Naive thymus-derived CD8-positive, alpha-beta T cell (primary cell): ENCODE data around the gene GGT1. TPM values are rescaled to one million over a fixed set of nuclear protein-coding genes. Genes with fewer than 3 reads are reported as not detected.

ENCODE experiments used
- ATAC-seq, 2 donors: fragments of 150-1000 bp; cut with Tn5 transposase in 1 of 2; sonication (Bioruptor Pico), chemical (Tn5 transposase) in 1 of 2; 1 replicate in 1 of 2; 2 replicates in 1 of 2; pipeline ENCODE4 v1.10.0; 2021; ENCODE audit warnings: mild to moderate bottlenecking in 2 of 2, moderate library complexity in 2 of 2
- POLR2A ChIA-PET: fragments of 350-600 bp; sonication (Branson Sonifier 250); formaldehyde crosslinking; loops from one replicate; lab custom pipeline; 2021; ENCODE audit warnings: antibody characterized with exemption; lab: Charles Lee
- DNase-seq, 10 donors: peaks; one replicate each; pipeline versions ENCODE4 v3.0.0 to v3.0.0-alpha.2; 2020 to 2022
- H3K27ac Mint-ChIP-seq, 10 donors: one replicate each; pipeline ENCODE4 v1.8.0; 2020 to 2022; ENCODE audit warnings: mild to moderate bottlenecking in 10 of 10, mixed read lengths in 10 of 10, moderate library complexity in 4 of 10, inconsistent platforms in 1 of 10
- H3K27me3 Mint-ChIP-seq, 5 donors: one replicate each; pipeline ENCODE4 v1.8.0; 2021 to 2022; ENCODE audit warnings: mixed read lengths in 5 of 5
- H3K36me3 Mint-ChIP-seq, 3 donors: one replicate each; pipeline ENCODE4 v1.8.0; 2020 to 2022; ENCODE audit warnings: mixed read lengths in 3 of 3, mild to moderate bottlenecking in 2 of 3, inconsistent platforms in 1 of 3
- H3K4me1 Mint-ChIP-seq, 4 donors: one replicate each; pipeline ENCODE4 v1.8.0; 2021 to 2022; ENCODE audit warnings: mixed read lengths in 4 of 4
- H3K4me3 Mint-ChIP-seq, 10 donors: one replicate each; pipeline ENCODE4 v1.8.0; 2020 to 2022; ENCODE audit warnings: mild to moderate bottlenecking in 10 of 10, mixed read lengths in 10 of 10, moderate library complexity in 6 of 10, inconsistent platforms in 1 of 10
- H3K9me3 Mint-ChIP-seq, 9 donors: one replicate each; pipeline ENCODE4 v1.8.0; 2020 to 2022; ENCODE audit warnings: mixed read lengths in 9 of 9, mild to moderate bottlenecking in 3 of 9, inconsistent platforms in 1 of 9, moderate library complexity in 1 of 9
- polyA plus RNA-seq, 3 donors: library from polyadenylated mRNA; unstranded; fragments of 300-500 nt; fragmentation: Illumina TruSeq; gene quantifications; one replicate each; pipeline ENCODE4 v1.2.3, GENCODE V29; 2021
- total RNA-seq, 8 experiments: library from RNA in 2 of 8; stranded (reverse) in 2 of 8; gene quantifications; one replicate each; pipeline ENCODE4 v1.2.3 and lab custom pipeline; 2021 to 2026

The GGT1 gene
- total and polyA plus RNA-seq, 5 experiments from 2014 or later, result 0.79 to 21.1 (median 7.8) TPM; not detected in 1

- no peak overlapping the region for H3K4me3 Mint-ChIP-seq
- DNase-seq (no peak), ATAC-seq (no peak)
- H3K9me3 Mint-ChIP-seq, result no peaks in the 10 kb centered on the region
- H3K27ac Mint-ChIP-seq, result no peak overlapping the region
- H3K4me1 Mint-ChIP-seq, result peaks cover 17 to 44% (median 41%) of the 10 kb centered on the region in 4 donors
- peaks cover 0 to 87% (median 11%) of the 10 kb centered on the region in 3 donors for H3K36me3 Mint-ChIP-seq
- no peaks in the 10 kb centered on the region for H3K27me3 Mint-ChIP-seq
- POLR2A ChIA-PET, result no interaction called here
These were observed 35.3 kb upstream of the GGT1 start for GRCh38 chr22:24567668-24568067.

- Mint-ChIP-seq H3K36me3 (peaks cover 6 to 88% (median 18%) of the 10 kb centered on the region in 3 donors), H3K27me3 (no peaks in the 10 kb centered on the region), H3K4me3 (no peak overlapping the region), H3K9me3 (no peaks in the 10 kb centered on the region), H3K27ac (peak overlapping the region in 1 of 10 donors; percentile 50), H3K4me1 (peaks cover 4 to 11% (median 9%) of the 10 kb centered on the region in 4 donors)
- ATAC-seq, result no peak
- DNase-seq, result no peak
- POLR2A ChIA-PET, result no interaction called here
These were observed 31.7 kb upstream of the GGT1 start for GRCh38 chr22:24571266-24571665.

GRCh38 chr22:24576778-24577177 lies 26.2 kb upstream of the GGT1 start:
- no peak for ATAC-seq
- POLR2A ChIA-PET, result no interaction called here
- H3K27me3 Mint-ChIP-seq, result no peaks in the 10 kb centered on the region
- H3K4me1 Mint-ChIP-seq, result peaks cover 0 to 9% (median 0%) of the 10 kb centered on the region in 4 donors
- H3K36me3 Mint-ChIP-seq, result peaks cover 6 to 62% (median 11%) of the 10 kb centered on the region in 3 donors
- no peaks in the 10 kb centered on the region for H3K9me3 Mint-ChIP-seq
- DNase-seq, result no peak
- H3K4me3 Mint-ChIP-seq, result no peak overlapping the region
- H3K27ac Mint-ChIP-seq, result peak overlapping the region in 3 of 10 donors; percentile 20 to 78 (median 23)

DNA sequence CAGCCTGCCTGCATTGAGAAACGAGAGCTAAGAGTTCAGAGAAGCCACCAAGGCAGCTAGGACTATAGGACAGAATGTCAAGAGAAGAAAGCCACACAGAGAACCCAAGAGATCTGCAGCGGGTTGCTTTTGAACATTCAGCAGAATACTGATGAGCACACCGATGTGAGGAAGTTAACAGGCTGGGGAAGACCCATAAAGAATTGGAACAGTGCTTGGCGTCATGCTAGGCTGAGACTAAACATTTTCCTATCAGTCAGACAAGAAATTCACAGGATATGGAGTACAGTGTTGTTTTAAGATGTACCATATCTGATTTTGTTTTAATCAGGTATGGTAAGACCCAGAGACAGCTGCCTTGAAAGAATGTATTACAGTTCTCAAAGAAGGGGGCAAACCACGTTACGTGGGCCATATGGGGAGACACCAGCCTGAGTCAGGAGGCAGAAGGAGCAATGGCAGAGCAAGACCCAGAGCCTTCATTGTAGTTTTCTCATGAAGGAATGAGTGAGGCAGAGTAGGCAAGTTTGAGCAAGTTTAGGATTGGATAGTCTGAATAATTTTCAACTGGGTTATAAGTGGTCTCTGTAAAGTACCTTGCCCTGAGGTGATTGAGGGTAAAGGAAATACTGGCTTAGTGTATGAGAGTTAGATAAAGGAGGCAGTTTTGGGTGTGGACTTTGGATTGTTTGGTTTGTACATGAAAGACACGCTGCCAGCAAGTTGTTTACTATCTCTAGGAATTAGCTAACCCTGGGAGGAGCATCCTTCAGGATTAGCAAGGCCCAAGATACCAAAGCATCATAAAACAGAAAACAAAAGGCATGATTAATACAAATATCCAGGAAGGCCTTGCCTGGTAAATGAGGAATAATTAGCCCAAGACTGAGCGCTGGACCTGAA lies 24.4 kb upstream of the GGT1 start:
- Mint-ChIP-seq H3K4me1 (peaks cover 0 to 9% (median 0%) of the 10 kb centered on the region in 4 donors), H3K27ac (peak overlapping the region; percentile 18 to 82 (median 58)), H3K27me3 (no peaks in the 10 kb centered on the region), H3K36me3 (peaks cover 5 to 43% (median 6%) of the 10 kb centered on the region in 3 donors), H3K9me3 (no peaks in the 10 kb centered on the region), H3K4me3 (no peak overlapping the region)
- no peak for ATAC-seq
- DNase-seq, result no peak
- POLR2A ChIA-PET, result interaction anchor here (0.7 kb wide), 1 partner anchor 163 kb away, joined by 3 read pairs; no protein-coding TSS in a partner anchor

DNA sequence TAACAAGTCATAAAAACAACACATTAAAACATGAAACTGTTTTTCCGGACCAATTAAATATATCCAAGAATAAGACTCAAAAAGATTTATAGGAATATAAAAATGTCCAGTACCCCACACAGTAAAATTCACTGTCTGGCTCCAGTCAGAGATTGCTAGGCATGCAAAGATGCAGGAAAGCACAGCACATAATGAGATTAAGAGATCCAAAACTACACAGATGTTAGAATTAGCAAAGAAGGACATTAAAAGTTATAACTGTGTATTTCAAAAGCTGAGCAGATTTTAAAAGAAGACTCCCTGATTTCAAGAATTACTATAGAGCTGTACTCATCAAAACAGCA lies 23.8 kb upstream of the GGT1 start:
- H3K36me3 Mint-ChIP-seq, result peaks cover 3 to 37% (median 6%) of the 10 kb centered on the region in 3 donors
- no peak for DNase-seq
- H3K4me3 Mint-ChIP-seq, result no peak overlapping the region
- H3K27me3 Mint-ChIP-seq, result no peaks in the 10 kb centered on the region
- peak overlapping the region in 4 of 10 donors; percentile 0 to 74 (median 44) for H3K27ac Mint-ChIP-seq
- H3K4me1 Mint-ChIP-seq, result peaks cover 0 to 9% (median 0%) of the 10 kb centered on the region in 4 donors
- no peaks in the 10 kb centered on the region for H3K9me3 Mint-ChIP-seq
- no peak for ATAC-seq
- POLR2A ChIA-PET, result no interaction called here

GRCh38 chr22:24580276-24580675 lies 22.7 kb upstream of the GGT1 start:
- Mint-ChIP-seq H3K9me3 (no peaks in the 10 kb centered on the region), H3K4me3 (no peak overlapping the region), H3K4me1 (peaks cover 0 to 9% (median 0%) of the 10 kb centered on the region in 4 donors), H3K36me3 (peaks cover 0 to 27% (median 0%) of the 10 kb centered on the region in 3 donors), H3K27ac (peak overlapping the region in 2 of 10 donors; percentile 33 to 34), H3K27me3 (no peaks in the 10 kb centered on the region)
- no peak for ATAC-seq
- no peak for DNase-seq
- POLR2A ChIA-PET, result interaction anchor here (0.5 to 0.6 kb wide), 2 partner anchors 48 to 123 kb away, joined by 3 to 4 read pairs; no protein-coding TSS in a partner anchor

- DNase-seq (no peak), ATAC-seq (no peak)
- H3K9me3 Mint-ChIP-seq, result no peaks in the 10 kb centered on the region
- peaks cover 0 to 6% (median 0%) of the 10 kb centered on the region in 4 donors for H3K4me1 Mint-ChIP-seq
- peaks cover 0 to 10% (median 0%) of the 10 kb centered on the region in 3 donors for H3K36me3 Mint-ChIP-seq
- no peaks in the 10 kb centered on the region for H3K27me3 Mint-ChIP-seq
- POLR2A ChIA-PET, result no interaction called here
- no peak overlapping the region for H3K4me3 Mint-ChIP-seq
- H3K27ac Mint-ChIP-seq, result peak overlapping the region in 1 of 10 donors; percentile 8
These were observed 20.8 kb upstream of the GGT1 start for GRCh38 chr22:24582056-24582814.

DNA sequence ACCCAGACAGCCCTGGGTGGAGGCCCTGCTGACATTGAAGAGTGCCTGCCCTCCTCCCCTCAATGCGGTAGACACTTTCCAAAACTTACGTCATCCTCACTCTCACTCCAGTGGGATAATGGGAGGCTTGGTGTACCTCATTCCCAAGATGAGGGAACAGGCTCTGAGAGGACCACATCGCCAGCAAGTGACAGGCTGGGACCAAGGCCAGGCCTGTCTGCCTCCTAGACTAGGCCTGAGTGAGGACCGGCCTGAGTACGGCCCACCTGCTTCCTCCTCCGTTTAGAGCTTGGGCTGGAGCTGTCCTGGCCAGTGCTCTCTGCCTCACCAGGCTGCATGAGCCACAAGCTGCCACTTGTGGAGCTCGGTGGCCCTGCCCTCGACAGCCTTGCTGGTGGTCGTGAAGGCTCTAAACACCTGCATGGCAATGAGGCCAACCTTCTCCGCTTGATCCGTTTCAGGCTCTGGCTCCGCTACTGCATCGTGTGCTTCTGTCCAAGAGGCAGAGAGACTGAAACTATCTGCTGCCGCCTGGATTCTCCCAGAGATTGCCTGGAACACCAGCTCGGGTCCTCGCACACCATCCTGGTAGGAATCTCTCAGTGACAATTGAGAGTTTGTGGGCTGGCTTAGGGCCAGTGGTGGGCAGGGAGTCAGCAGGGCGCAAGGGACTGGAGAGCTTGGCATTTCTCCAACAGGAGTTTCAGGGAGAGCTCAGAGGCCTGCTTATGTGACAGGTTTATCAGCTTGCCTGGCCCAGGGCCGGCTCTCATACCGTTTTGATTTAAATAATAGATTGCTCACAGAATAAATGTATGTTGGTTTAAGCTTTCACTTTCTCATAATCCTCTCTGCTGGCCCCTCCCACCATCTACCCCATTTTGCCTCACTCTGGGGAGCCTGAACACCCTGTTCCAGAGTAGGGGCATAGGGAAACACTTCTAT lies 19.5 kb upstream of the GGT1 start:
- POLR2A ChIA-PET, result interaction anchor here (1.0 to 1.5 kb wide), 2 partner anchors 10 kb away, joined by 3 read pairs; no protein-coding TSS in a partner anchor
- DNase-seq, result no peak
- H3K36me3 Mint-ChIP-seq, result no peaks in the 10 kb centered on the region
- no peaks in the 10 kb centered on the region for H3K9me3 Mint-ChIP-seq
- no peak for ATAC-seq
- H3K4me1 Mint-ChIP-seq, result peaks cover 0 to 2% (median 0%) of the 10 kb centered on the region in 4 donors
- H3K4me3 Mint-ChIP-seq, result no peak overlapping the region
- H3K27ac Mint-ChIP-seq, result peak overlapping the region in 1 of 10 donors; percentile 37
- H3K27me3 Mint-ChIP-seq, result no peaks in the 10 kb centered on the region

GRCh38 chr22:24584166-24584790 lies 18.7 kb upstream of the GGT1 start:
- H3K4me3 Mint-ChIP-seq, result no peak overlapping the region
- H3K4me1 Mint-ChIP-seq, result no peaks in the 10 kb centered on the region
- no peaks in the 10 kb centered on the region for H3K36me3 Mint-ChIP-seq
- POLR2A ChIA-PET, result interaction anchor here (1.0 to 1.5 kb wide), 2 partner anchors 9 to 11 kb away, joined by 3 read pairs; no protein-coding TSS in a partner anchor
- peak overlapping the region in 1 of 10 donors; percentile 15 for H3K27ac Mint-ChIP-seq
- no peak for DNase-seq
- no peak for ATAC-seq
- no peaks in the 10 kb centered on the region for H3K27me3 Mint-ChIP-seq
- H3K9me3 Mint-ChIP-seq, result no peaks in the 10 kb centered on the region

- no peak for DNase-seq
- no peak overlapping the region for H3K27ac Mint-ChIP-seq
- no peaks in the 10 kb centered on the region for H3K9me3 Mint-ChIP-seq
- no peak for ATAC-seq
- H3K27me3 Mint-ChIP-seq, result no peaks in the 10 kb centered on the region
- H3K4me3 Mint-ChIP-seq, result no peak overlapping the region
- no peaks in the 10 kb centered on the region for H3K36me3 Mint-ChIP-seq
- POLR2A ChIA-PET, result no interaction called here
- H3K4me1 Mint-ChIP-seq, result peaks cover 0 to under 1% (median 0%) of the 10 kb centered on the region in 4 donors
These were observed 18.1 kb upstream of the GGT1 start for GRCh38 chr22:24584871-24585411.

DNA sequence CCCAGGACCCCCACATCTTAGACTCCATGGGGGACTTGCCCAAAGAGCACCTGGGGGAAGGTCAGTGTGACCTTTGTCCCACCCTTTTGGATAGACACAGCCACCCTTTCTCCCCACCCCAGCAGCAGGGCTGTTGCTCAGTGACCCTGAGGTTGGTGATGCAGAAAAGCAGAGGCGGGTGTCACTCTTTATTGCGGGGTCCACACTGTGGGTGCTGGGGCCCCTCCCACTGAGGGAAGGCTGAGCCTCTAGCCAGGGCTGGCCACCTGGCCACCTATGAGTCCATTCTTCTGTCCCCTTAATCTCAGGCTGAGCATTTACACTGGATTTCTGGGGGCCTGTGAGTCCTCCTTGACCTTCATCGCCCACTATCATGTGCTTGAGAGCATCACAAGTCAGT lies 17.5 kb upstream of the GGT1 start:
- POLR2A ChIA-PET, result no interaction called here
- Mint-ChIP-seq H3K4me3 (no peak overlapping the region), H3K36me3 (no peaks in the 10 kb centered on the region), H3K4me1 (peaks cover 0 to 2% (median 0%) of the 10 kb centered on the region in 4 donors), H3K9me3 (no peaks in the 10 kb centered on the region), H3K27ac (no peak overlapping the region), H3K27me3 (no peaks in the 10 kb centered on the region)
- no peak for ATAC-seq
- no peak for DNase-seq
